Neutrophil (primary cell): ENCODE results near the gene SLC38A5.
A peak's percentile ranks its signal among the peaks of the same experiment; 100 is the strongest.

Experiments
- H3K27ac ChIP-seq: fragments of 200-600 bp; sonication (generic); 2 replicates; pipeline ENCODE4 v1.5.1; 2016; ENCODE audit warnings: mild to moderate bottlenecking, moderate library complexity
- H3K27me3 ChIP-seq: fragments of 200-600 bp; sonication (generic); 2 replicates; pipeline ENCODE4 v1.6.0; 2016; ENCODE audit warnings: mild to moderate bottlenecking
- H3K36me3 ChIP-seq: fragments of 200-600 bp; sonication (generic); 2 replicates; pipeline ENCODE4 v1.5.1; 2017
- H3K4me1 ChIP-seq, 2 experiments: fragments of 200-600 bp in 1 of 2; sonication (generic) in 1 of 2; 1 replicate in 1 of 2; 2 replicates in 1 of 2; pipeline versions ENCODE4 v1.5.1 to v1.6.1; 2013 to 2016; ENCODE audit warnings: low read depth in 1 of 2, low read length in 1 of 2, mild to moderate bottlenecking in 1 of 2, moderate library complexity in 1 of 2; ENCODE audit not compliant: control insufficient read depth in 1 of 2, insufficient read depth in 1 of 2
- H3K4me3 ChIP-seq, 2 experiments: fragments of 200-600 bp in 1 of 2; sonication (generic) in 1 of 2; 1 replicate in 1 of 2; 2 replicates in 1 of 2; pipeline ENCODE4 v1.5.1; 2013 to 2016; ENCODE audit warnings: low read depth in 1 of 2, low read length in 1 of 2, mild to moderate bottlenecking in 1 of 2, moderate library complexity in 1 of 2
- H3K9me3 ChIP-seq: fragments of 200-600 bp; sonication (generic); 2 replicates; pipeline ENCODE4 v1.5.1; 2016
- TF ChIP-seq, protein P1 (sequence below): fragments of 200-600 bp; sonication (generic); IDR thresholded peaks from 2 replicates; pipeline ENCODE4 v1.5.1; 2016; ENCODE audit warnings: antibody characterized with exemption

SLC38A5 gene

DNA sequence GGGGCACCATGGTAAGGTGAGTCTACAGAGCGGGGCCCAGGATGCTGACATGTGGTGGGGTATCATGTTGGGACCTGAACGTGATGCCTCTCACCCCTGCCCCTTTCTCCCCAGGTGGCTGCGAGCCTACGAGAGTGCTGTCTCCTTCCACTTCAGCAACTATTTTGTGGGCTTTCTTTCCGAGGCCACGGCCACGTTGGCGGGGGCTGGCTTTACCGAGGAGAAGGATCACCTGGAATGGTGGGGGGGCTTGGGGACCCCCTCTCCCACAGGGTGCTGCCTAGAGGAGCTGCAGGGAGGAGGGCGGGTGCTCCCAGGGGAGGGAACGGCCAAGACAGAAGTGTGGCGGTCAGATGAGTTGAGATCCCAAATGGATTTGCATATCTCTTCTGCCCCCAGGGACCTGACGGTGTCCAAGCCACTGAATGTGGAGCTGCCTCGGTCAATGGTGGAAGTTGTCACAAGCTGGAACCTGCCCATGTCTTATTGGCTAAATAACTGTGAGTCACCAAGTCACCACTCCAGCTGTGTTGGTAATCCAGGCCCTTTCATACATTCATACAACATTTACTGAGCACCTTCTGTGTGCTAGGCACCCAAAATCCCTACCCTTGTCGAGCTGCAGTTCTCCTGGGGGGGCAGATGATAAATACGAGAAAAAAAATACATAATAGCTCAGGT, 44.2 kb upstream of the SLC38A5 start:
- Histone ChIP-seq H3K27ac (no peak overlapping the region), H3K4me3 (no peak overlapping the region), H3K9me3 (no peaks in the 10 kb centered on the region), H3K27me3 (no peaks in the 10 kb centered on the region), H3K4me1 (peaks cover 4 to 5% of the 10 kb centered on the region in 2 experiments), H3K36me3 (no peaks in the 10 kb centered on the region)
- TF ChIP-seq, protein P1, sequence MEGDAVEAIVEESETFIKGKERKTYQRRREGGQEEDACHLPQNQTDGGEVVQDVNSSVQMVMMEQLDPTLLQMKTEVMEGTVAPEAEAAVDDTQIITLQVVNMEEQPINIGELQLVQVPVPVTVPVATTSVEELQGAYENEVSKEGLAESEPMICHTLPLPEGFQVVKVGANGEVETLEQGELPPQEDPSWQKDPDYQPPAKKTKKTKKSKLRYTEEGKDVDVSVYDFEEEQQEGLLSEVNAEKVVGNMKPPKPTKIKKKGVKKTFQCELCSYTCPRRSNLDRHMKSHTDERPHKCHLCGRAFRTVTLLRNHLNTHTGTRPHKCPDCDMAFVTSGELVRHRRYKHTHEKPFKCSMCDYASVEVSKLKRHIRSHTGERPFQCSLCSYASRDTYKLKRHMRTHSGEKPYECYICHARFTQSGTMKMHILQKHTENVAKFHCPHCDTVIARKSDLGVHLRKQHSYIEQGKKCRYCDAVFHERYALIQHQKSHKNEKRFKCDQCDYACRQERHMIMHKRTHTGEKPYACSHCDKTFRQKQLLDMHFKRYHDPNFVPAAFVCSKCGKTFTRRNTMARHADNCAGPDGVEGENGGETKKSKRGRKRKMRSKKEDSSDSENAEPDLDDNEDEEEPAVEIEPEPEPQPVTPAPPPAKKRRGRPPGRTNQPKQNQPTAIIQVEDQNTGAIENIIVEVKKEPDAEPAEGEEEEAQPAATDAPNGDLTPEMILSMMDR, result no peak

DNA sequence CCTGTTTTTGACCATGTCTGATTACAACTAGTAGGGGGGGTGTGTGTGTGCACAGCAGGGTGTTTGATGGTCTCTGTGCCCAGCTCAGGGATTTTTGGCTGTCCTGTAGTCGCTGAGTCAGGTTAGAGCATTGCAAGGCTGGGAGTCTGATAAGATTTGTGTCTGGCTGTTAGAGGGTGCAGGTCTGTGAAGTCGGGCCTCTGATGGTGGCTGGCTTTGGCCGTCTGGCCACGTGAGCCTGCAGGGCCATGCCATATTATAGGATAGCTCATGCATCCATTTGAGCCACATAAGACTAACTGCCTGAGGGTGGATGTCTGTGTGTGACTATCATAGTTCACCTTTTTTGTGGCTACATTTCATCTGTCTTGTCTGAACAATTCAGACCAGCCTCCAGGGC, 43.6 kb upstream of the SLC38A5 start:
- peaks cover 6 to 7% of the 10 kb centered on the region in 2 experiments for H3K4me1 ChIP-seq
- no peaks in the 10 kb centered on the region for H3K9me3 ChIP-seq
- H3K27ac ChIP-seq, result no peak overlapping the region
- no peaks in the 10 kb centered on the region for H3K36me3 ChIP-seq
- no peak overlapping the region for H3K4me3 ChIP-seq
- TF ChIP-seq, protein P1, result no peak
- H3K27me3 ChIP-seq, result no peaks in the 10 kb centered on the region

DNA sequence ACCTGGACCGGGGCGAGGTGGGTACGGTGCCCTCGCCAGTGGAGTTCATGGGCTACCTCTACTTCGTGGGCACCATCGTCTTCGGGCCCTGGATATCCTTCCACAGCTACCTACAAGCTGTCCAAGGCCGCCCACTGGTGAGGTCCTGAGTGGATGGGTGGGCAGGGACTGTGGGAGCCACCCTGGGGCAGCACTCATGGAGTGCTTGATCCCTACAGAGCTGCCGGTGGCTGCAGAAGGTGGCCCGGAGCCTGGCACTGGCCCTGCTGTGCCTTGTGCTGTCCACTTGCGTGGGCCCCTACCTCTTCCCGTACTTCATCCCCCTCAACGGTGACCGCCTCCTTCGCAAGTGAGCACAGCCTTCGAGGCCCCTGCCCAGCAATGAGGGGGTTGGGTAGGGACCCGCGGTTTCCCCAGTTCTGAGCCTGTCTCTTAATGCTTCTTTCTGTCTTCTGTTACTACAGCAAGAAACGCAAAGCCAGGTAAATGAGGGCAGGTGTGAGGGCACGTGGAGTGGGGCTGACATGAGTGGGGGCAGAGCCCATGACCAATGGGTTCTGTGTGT, 42.4 kb upstream of the SLC38A5 start:
- Histone ChIP-seq H3K36me3 (no peaks in the 10 kb centered on the region), H3K27ac (no peak overlapping the region), H3K4me1 (peaks cover 6 to 7% of the 10 kb centered on the region in 2 experiments), H3K9me3 (no peaks in the 10 kb centered on the region), H3K27me3 (no peaks in the 10 kb centered on the region), H3K4me3 (no peak overlapping the region)
- TF ChIP-seq, protein P1, result no peak

DNA sequence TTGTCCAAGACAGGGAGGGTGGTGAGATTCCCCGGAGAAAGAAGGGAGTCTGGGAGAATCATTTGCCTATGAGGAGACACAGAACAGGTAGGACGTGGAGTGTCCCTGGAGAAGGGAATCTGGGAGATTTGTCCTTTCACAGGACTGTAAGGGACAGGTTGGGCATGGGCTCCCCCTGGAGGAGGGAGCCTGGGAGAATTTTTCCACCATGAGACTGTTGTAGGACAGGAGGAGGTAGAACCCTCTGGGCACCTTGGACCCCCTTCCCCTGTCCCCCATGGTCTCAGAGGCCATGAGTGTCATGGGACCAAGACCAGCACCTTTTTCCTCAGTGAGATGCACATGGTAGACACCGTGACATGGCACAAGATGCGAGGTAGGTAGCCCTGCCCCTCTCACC, 41.5 kb upstream of the SLC38A5 start:
- Histone ChIP-seq H3K27me3 (no peaks in the 10 kb centered on the region), H3K9me3 (no peaks in the 10 kb centered on the region), H3K4me1 (peaks cover 6 to 7% of the 10 kb centered on the region in 2 experiments), H3K27ac (no peak overlapping the region), H3K36me3 (no peaks in the 10 kb centered on the region), H3K4me3 (no peak overlapping the region)
- TF ChIP-seq, protein P1, result no peak

DNA sequence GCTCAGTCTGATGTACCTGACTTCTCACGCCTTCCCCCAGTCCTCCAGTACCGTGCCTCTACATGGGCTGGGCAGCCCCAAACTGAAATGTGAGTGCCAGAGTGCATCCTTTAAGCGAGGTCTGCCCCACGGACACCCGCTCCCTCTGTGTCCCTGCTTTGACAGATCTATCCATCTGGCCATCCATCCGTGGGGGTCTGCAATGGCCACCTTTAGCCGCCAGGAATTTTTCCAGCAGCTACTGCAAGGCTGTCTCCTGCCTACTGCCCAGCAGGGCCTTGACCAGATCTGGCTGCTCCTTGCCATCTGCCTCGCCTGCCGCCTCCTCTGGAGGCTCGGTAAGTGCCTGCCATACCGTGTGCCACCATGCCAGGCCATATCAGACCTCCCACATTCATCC, 39.6 kb upstream of the SLC38A5 start:
- no peak overlapping the region for H3K27ac ChIP-seq
- peak overlapping the region in 1 of 2 experiments; percentile 62 for H3K4me3 ChIP-seq
- H3K4me1 ChIP-seq, result peaks cover 6 to 7% of the 10 kb centered on the region in 2 experiments
- H3K9me3 ChIP-seq, result no peaks in the 10 kb centered on the region
- H3K36me3 ChIP-seq, result no peaks in the 10 kb centered on the region
- TF ChIP-seq, protein P1, result no peak
- no peaks in the 10 kb centered on the region for H3K27me3 ChIP-seq
